ENCODE data around the gene CNIH3.

CNIH3 gene

DNA sequence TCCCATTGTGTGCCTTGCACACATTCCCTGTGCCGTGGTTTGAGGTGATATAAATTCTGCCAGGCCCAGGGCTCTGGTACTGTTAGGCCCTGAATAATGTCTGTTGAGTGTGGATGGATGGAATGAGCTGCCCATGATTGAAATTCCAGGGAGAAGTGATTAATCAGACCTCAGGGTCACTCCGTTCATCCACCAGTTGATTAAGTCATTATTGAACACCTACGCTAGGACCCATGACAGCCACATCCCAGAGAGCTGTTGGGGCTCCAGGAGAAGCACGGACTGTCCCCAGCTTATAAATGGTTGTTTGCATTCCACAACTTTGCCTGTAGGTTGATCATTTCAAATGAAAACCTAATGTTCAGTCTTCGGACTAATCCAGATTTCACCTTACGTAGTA, 98.4 kb downstream of the CNIH3 start:
- Histone ChIP-seq H3K4me1 (no peaks in the 10 kb centered on the region), H3K36me3 (no peaks in the 10 kb centered on the region), H3K27ac (no peak overlapping the region), H3K27me3 (no peaks in the 10 kb centered on the region), H3K9me3 (no peaks in the 10 kb centered on the region), H3K4me3 (no peak overlapping the region)
- no peak for DNase-seq
- TF ChIP-seq, protein P1, sequence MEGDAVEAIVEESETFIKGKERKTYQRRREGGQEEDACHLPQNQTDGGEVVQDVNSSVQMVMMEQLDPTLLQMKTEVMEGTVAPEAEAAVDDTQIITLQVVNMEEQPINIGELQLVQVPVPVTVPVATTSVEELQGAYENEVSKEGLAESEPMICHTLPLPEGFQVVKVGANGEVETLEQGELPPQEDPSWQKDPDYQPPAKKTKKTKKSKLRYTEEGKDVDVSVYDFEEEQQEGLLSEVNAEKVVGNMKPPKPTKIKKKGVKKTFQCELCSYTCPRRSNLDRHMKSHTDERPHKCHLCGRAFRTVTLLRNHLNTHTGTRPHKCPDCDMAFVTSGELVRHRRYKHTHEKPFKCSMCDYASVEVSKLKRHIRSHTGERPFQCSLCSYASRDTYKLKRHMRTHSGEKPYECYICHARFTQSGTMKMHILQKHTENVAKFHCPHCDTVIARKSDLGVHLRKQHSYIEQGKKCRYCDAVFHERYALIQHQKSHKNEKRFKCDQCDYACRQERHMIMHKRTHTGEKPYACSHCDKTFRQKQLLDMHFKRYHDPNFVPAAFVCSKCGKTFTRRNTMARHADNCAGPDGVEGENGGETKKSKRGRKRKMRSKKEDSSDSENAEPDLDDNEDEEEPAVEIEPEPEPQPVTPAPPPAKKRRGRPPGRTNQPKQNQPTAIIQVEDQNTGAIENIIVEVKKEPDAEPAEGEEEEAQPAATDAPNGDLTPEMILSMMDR (IDR thresholded peaks at IDR 0.05), result no peak
- intact Hi-C loops (cut with DNase I; ENCODE audit: low total_unique reads), result no loop called here

DNA sequence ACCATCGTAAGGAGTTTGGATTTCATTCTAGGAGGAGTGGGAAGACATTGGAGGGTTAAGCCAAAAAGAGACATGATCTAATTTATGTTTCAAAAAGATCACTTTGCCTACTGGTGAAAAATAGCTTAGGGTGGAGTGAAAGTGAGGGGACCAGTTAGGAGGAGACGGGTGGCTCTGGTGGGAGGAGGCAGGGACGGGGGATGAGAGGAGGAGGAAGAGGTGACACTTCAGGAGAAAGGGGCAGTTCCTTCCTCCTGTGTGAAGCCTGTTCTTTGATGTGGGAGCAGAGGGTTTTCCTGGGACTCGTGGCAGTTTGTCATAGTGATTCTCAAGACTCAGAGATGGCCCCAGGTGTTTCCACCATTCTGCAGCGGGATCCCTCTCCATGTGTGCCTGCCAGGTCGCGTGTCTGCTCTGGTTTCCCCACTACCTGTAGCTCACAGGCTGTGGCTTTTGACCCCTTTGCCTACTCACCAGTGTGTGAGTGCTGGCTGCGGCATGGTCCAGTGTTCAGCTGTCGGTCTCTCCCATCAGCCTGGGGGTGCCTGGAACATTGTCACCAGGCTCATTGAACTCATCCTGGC, 102.4 kb downstream of the CNIH3 start:
- TF ChIP-seq, protein P1 (IDR thresholded peaks at IDR 0.05), result no peak
- Histone ChIP-seq H3K27me3 (peaks cover 0 to 5% of the 10 kb centered on the region in 2 donors), H3K4me3 (no peak overlapping the region), H3K9me3 (no peaks in the 10 kb centered on the region), H3K4me1 (no peaks in the 10 kb centered on the region), H3K36me3 (no peaks in the 10 kb centered on the region), H3K27ac (no peak overlapping the region)
- no peak for DNase-seq
- intact Hi-C loops (cut with DNase I; ENCODE audit: low total_unique reads), result no loop called here

DNA sequence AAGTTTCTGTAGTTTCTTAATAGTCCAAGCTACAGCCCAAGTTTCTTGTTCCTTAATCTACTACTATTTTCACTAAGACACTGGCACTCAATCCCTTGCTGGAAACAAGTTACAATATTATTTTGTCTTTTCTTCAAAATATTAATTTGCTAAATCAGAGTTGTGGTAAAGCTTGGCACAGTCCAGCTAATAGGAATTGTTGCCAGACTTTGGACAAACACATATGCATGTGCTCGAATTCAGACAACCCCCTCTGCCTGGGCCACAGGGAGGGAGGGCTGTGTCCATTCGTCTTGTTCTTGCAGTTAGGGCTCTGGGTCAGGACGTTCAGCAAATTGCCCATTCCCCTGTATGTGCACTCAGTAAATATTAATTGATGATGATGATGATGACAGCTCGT, 103.6 kb downstream of the CNIH3 start:
- TF ChIP-seq, protein P1 (IDR thresholded peaks at IDR 0.05), result no peak
- no peak for DNase-seq
- Histone ChIP-seq H3K4me1 (no peaks in the 10 kb centered on the region), H3K36me3 (no peaks in the 10 kb centered on the region), H3K27ac (no peak overlapping the region), H3K27me3 (peaks cover 0 to 5% of the 10 kb centered on the region in 2 donors), H3K4me3 (no peak overlapping the region), H3K9me3 (no peaks in the 10 kb centered on the region)
- intact Hi-C loops (cut with DNase I; ENCODE audit: low total_unique reads), result no loop called here

DNA sequence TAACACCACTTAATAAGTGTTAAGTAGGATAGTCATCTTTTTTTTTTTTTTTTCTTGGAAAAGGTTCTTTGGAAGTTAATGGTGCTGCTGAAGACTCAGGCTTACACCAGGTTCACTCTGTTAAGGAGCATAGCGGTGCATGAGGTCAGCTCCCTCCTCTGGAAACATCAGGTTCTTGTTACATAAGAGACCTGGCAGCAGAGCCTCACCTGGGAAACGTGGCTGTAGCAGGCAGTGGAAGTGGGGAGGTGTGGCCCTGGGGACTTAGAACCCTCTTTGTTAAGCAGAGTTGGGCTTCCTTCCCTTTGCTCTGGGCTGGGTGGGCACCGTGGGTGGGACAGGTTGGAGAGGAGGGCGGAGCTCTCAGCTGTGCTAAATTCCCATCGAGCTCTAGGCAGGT, 104.1 kb downstream of the CNIH3 start:
- intact Hi-C loops (cut with DNase I; ENCODE audit: low total_unique reads), result no loop called here
- Histone ChIP-seq H3K27me3 (peaks cover 0 to 5% of the 10 kb centered on the region in 2 donors), H3K4me1 (no peaks in the 10 kb centered on the region), H3K9me3 (no peaks in the 10 kb centered on the region), H3K36me3 (no peaks in the 10 kb centered on the region), H3K27ac (no peak overlapping the region), H3K4me3 (no peak overlapping the region)
- TF ChIP-seq, protein P1 (IDR thresholded peaks at IDR 0.05), result no peak
- no peak for DNase-seq

DNA sequence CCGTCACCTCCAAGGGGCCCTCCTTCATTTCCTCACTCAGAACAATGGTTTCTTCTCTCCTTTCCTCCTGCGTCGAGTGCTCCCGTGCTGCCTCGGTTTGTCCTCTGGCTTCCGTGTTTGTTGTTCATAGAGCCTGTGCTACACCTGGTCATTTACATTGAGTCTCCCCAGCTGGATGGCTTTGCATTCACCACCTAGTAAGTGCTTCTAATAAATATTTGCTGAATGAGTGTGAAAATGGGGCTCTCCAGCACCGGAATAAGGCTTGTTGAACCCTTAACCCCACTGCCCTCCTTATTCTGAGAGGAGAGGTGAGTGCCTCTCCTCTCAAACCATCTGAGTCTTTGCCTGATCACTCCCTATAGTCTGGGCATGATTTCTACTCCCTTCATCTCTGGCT, 104.9 kb downstream of the CNIH3 start:
- no peak for DNase-seq
- TF ChIP-seq, protein P1 (IDR thresholded peaks at IDR 0.05), result no peak

DNA sequence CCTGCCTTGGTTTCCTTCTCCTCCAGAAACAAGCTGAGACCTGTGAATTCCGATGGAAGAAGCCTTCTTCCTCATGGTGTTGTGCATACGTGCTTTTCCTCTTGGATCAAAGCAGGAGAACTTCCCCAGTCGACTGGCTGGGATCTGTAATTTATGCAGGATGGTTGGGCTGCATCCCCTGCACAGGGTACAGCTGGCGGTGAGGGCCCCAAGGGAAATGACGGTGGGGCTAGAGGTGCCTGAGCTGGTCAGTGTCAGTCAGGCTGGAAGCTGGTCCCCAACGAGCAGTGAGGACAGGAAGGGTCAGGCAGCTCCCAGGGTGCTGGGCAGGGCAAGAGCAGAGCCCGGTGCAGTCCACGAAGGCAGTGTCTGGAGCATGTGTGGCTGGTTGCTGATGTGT, 106.7 kb downstream of the CNIH3 start:
- intact Hi-C loops (cut with DNase I; ENCODE audit: low total_unique reads), result no loop called here
- TF ChIP-seq, protein P1 (IDR thresholded peaks at IDR 0.05), result no peak
- Histone ChIP-seq H3K27ac (no peak overlapping the region), H3K9me3 (no peaks in the 10 kb centered on the region), H3K4me3 (no peak overlapping the region), H3K4me1 (no peaks in the 10 kb centered on the region), H3K36me3 (no peaks in the 10 kb centered on the region), H3K27me3 (peaks cover 0 to 5% of the 10 kb centered on the region in 2 donors)
- no peak for DNase-seq

More for the DNA sequence above, 104.9 kb downstream of the CNIH3 start:
- H3K9me3 ChIP-seq, result no peaks in the 10 kb centered on the region
- no peak overlapping the region for H3K4me3 ChIP-seq
- H3K27me3 ChIP-seq, result peaks cover 0 to 5% of the 10 kb centered on the region in 2 donors
- no peaks in the 10 kb centered on the region for H3K36me3 ChIP-seq
- intact Hi-C loops (cut with DNase I; ENCODE audit: low total_unique reads), result no loop called here
- H3K27ac ChIP-seq, result no peak overlapping the region
- no peaks in the 10 kb centered on the region for H3K4me1 ChIP-seq
